VCaP (cell line): ENCODE measurements around the gene FUT8.

ENCODE experiments used
- H3K27ac ChIP-seq: fragments of 450-650 bp; 2 replicates; pipeline ENCODE4 v1.5.1; 2017
- CTCF ChIP-seq: fragments of 450-650 bp; conservative IDR thresholded peaks from 2 replicates; pipeline ENCODE4 v1.5.1; 2017; ENCODE audit warnings: mild to moderate bottlenecking, moderate library complexity

The FUT8 gene

GRCh38 chr14:65580973-65581372 is 168.4 kb downstream of the FUT8 start:
- TF ChIP-seq CTCF = no peak
- H3K27ac ChIP-seq = no peak overlapping the region

- H3K27ac ChIP-seq = no peak overlapping the region
- TF ChIP-seq CTCF = no peak
Observed at GRCh38 chr14:65581378-65581777, 168.8 kb downstream of the FUT8 start.

- TF ChIP-seq CTCF = no peak
- H3K27ac ChIP-seq = no peak overlapping the region
Observed at GRCh38 chr14:65581799-65582198, 169.3 kb downstream of the FUT8 start.

- TF ChIP-seq CTCF = no peak
Observed at GRCh38 chr14:65585216-65585615, 172.7 kb downstream of the FUT8 start.

GRCh38 chr14:65588426-65589140 is 176.1 kb downstream of the FUT8 start:
- no peak for TF ChIP-seq CTCF
- no peak overlapping the region for H3K27ac ChIP-seq

More at GRCh38 chr14:65585216-65585615, 172.7 kb downstream of the FUT8 start:
- no peak overlapping the region for H3K27ac ChIP-seq

GRCh38 chr14:65594153-65594881 is 181.8 kb downstream of the FUT8 start:
- peak overlapping the region; percentile 56 for H3K27ac ChIP-seq
- no peak for TF ChIP-seq CTCF

GRCh38 chr14:65594882-65595237 is 182.3 kb downstream of the FUT8 start:
- TF ChIP-seq CTCF = no peak
- peak overlapping the region; percentile 56 for H3K27ac ChIP-seq
